ENCODE results near the gene ENAH.

GRCh38 chr1:225667362-225667761 is 14.4 kb upstream of the ENAH start:
- TF ChIP-seq EZH2 (IDR thresholded peaks at IDR 0.05) (no peak), POLR2AphosphoS5 (IDR thresholded peaks at IDR 0.05; ENCODE audit: borderline replicate concordance, low read depth, low read length) (no peak), FOXP2 (optimal IDR thresholded peaks at IDR 0.05; ENCODE audit: control extremely low read depth, extremely low read length, insufficient read depth) (no peak)

Measured in SK-N-MC (cell line).